NCI-H526 (cell line): ENCODE results near the gene APPBP2.
"Not testable (repeated sequence)": the region's sequence is repeated elsewhere in the genome, so short reads cannot be mapped to it uniquely, and the experiment has no call there.

Experiments used
- DNase-seq, 2 experiments: peaks; one replicate each; lab custom pipeline; 2025; lab: John Stamatoyannopoulos, UW

Gene APPBP2

GRCh38 chr17:60525685-60526514, at the start of gene APPBP2:
Gene APPBP2 (minus strand): TSS chr17:60526242. CDS start chr17:60525931, 311 bp downstream.
- DNase-seq = peak; percentile 59 to 94

- no peak for DNase-seq
These were observed 47.4 kb upstream of the APPBP2 start for GRCh38 chr17:60573236-60574051.

- no peak for DNase-seq
These were observed 39.2 kb upstream of the APPBP2 start for GRCh38 chr17:60565233-60565632.

GRCh38 chr17:60563743-60564142, 37.7 kb upstream of the APPBP2 start:
- DNase-seq = no peak

GRCh38 chr17:60562421-60562820, 36.4 kb upstream of the APPBP2 start:
- no peak for DNase-seq

GRCh38 chr17:60560860-60561257, 34.8 kb upstream of the APPBP2 start:
- DNase-seq = no peak

GRCh38 chr17:60559995-60560859, 34.2 kb upstream of the APPBP2 start:
- DNase-seq = no peak

GRCh38 chr17:60559659-60559994, 33.6 kb upstream of the APPBP2 start:
- DNase-seq = no peak

- peak in 1 of 2 experiments; percentile 30 for DNase-seq
These were observed 31.8 kb upstream of the APPBP2 start for GRCh38 chr17:60557805-60558204.

- DNase-seq = no peak
These were observed 29.7 kb upstream of the APPBP2 start for GRCh38 chr17:60555786-60556185.

GRCh38 chr17:60554377-60554788, 28.3 kb upstream of the APPBP2 start:
- DNase-seq = no peak

GRCh38 chr17:60552255-60552654, 26.2 kb upstream of the APPBP2 start:
- DNase-seq = not testable (repeated sequence)

GRCh38 chr17:60548990-60549389, 22.9 kb upstream of the APPBP2 start:
- DNase-seq = no peak

GRCh38 chr17:60545465-60546191, 19.6 kb upstream of the APPBP2 start:
- DNase-seq = peak; percentile 27 to 36

GRCh38 chr17:60542071-60542470, 16.0 kb upstream of the APPBP2 start:
- DNase-seq = no peak

- DNase-seq = no peak
These were observed 14.4 kb upstream of the APPBP2 start for GRCh38 chr17:60540460-60540859.

GRCh38 chr17:60539807-60540206, 13.8 kb upstream of the APPBP2 start:
- DNase-seq = no peak

GRCh38 chr17:60538726-60539125, 12.7 kb upstream of the APPBP2 start:
- DNase-seq = no peak

- DNase-seq = no peak
These were observed 9.6 kb upstream of the APPBP2 start for GRCh38 chr17:60535382-60536279.

- DNase-seq = no peak
These were observed 8.6 kb upstream of the APPBP2 start for GRCh38 chr17:60534613-60535157.
